ENCODE measurements around the gene HYAL3.
A peak's percentile ranks its signal among the peaks of the same experiment; 100 is the strongest.

HYAL3 gene

GRCh38 chr3:50325497-50326181 lies 26.4 kb upstream of the HYAL3 start:
- TF ChIP-seq CTCF (IDR thresholded peaks at IDR 0.05), result no peak
- H2AFZ ChIP-seq, result no peak overlapping the region
- H3K36me3 ChIP-seq (ENCODE audit: control insufficient read depth, insufficient read depth, low read length), result no peaks in the 10 kb centered on the region
- H3K9me3 ChIP-seq (ENCODE audit: control insufficient read depth, low read length), result no peaks in the 10 kb centered on the region
- peaks cover 21% of the 10 kb centered on the region for H3K4me1 ChIP-seq
- no peaks in the 10 kb centered on the region for H3K27me3 ChIP-seq (ENCODE audit: control insufficient read depth, insufficient read depth, low read length)
- H3K27ac ChIP-seq, result no peak overlapping the region
- no peak overlapping the region for H3K9ac ChIP-seq
- H3K4me2 ChIP-seq (ENCODE audit: low read length), result no peak overlapping the region
- H3K79me2 ChIP-seq, result peaks cover 12% of the 10 kb centered on the region
- H3K4me3 ChIP-seq (ENCODE audit: low read depth, low read length), result no peak overlapping the region

GRCh38 chr3:50325113-50325480 lies 25.9 kb upstream of the HYAL3 start:
- Histone ChIP-seq H3K4me2 (ENCODE audit: low read length) (no peak overlapping the region), H3K9ac (no peak overlapping the region), H2AFZ (no peak overlapping the region), H3K27me3 (ENCODE audit: control insufficient read depth, insufficient read depth, low read length) (no peaks in the 10 kb centered on the region), H3K9me3 (ENCODE audit: control insufficient read depth, low read length) (no peaks in the 10 kb centered on the region), H3K36me3 (ENCODE audit: control insufficient read depth, insufficient read depth, low read length) (no peaks in the 10 kb centered on the region), H3K27ac (no peak overlapping the region), H3K4me3 (ENCODE audit: low read depth, low read length) (no peak overlapping the region), H3K4me1 (peaks cover 26% of the 10 kb centered on the region), H3K79me2 (peaks cover 12% of the 10 kb centered on the region)
- no peak for TF ChIP-seq CTCF (IDR thresholded peaks at IDR 0.05)

- Histone ChIP-seq H3K27me3 (ENCODE audit: control insufficient read depth, insufficient read depth, low read length) (no peaks in the 10 kb centered on the region), H3K4me1 (peaks cover 26% of the 10 kb centered on the region), H3K36me3 (ENCODE audit: control insufficient read depth, insufficient read depth, low read length) (no peaks in the 10 kb centered on the region), H3K9me3 (ENCODE audit: control insufficient read depth, low read length) (no peaks in the 10 kb centered on the region), H3K9ac (no peak overlapping the region), H2AFZ (no peak overlapping the region), H3K27ac (peak overlapping the region; percentile 88), H3K79me2 (peaks cover 12% of the 10 kb centered on the region), H3K4me3 (ENCODE audit: low read depth, low read length) (no peak overlapping the region), H3K4me2 (ENCODE audit: low read length) (peak overlapping the region; percentile 17)
- peak; percentile 89 for TF ChIP-seq CTCF (IDR thresholded peaks at IDR 0.05)
Measured at GRCh38 chr3:50324351-50325112, 25.3 kb upstream of the HYAL3 start.

GRCh38 chr3:50323614-50324199 lies 24.5 kb upstream of the HYAL3 start:
- H3K4me3 ChIP-seq (ENCODE audit: low read depth, low read length), result no peak overlapping the region
- no peaks in the 10 kb centered on the region for H3K9me3 ChIP-seq (ENCODE audit: control insufficient read depth, low read length)
- no peak overlapping the region for H3K9ac ChIP-seq
- H2AFZ ChIP-seq, result no peak overlapping the region
- H3K79me2 ChIP-seq, result peaks cover 20% of the 10 kb centered on the region
- H3K4me2 ChIP-seq (ENCODE audit: low read length), result peak overlapping the region; percentile 17
- no peaks in the 10 kb centered on the region for H3K27me3 ChIP-seq (ENCODE audit: control insufficient read depth, insufficient read depth, low read length)
- H3K27ac ChIP-seq, result peak overlapping the region; percentile 88
- H3K4me1 ChIP-seq, result peaks cover 33% of the 10 kb centered on the region
- no peaks in the 10 kb centered on the region for H3K36me3 ChIP-seq (ENCODE audit: control insufficient read depth, insufficient read depth, low read length)
- no peak for TF ChIP-seq CTCF (IDR thresholded peaks at IDR 0.05)

Data from parathyroid adenoma (tissue), 2 donors.